Mesenchymal stem cell (in vitro differentiated cells and primary cell): ENCODE results near the gene OVAAL.
A peak's percentile ranks its signal among the peaks of the same experiment; 100 is the strongest.

ENCODE experiments used
- DNase-seq: peaks from one replicate; pipeline ENCODE4 v3.0.0-alpha.2; 2013
- H2AFZ ChIP-seq: one replicate; pipeline ENCODE4 v1.6.1; 2013; ENCODE audit warnings: low read depth, mild to moderate bottlenecking, control low read depth, inconsistent platforms, low read length, moderate library complexity
- H2AK5ac ChIP-seq: 2 replicates; pipeline ENCODE4 v1.6.1; 2013; ENCODE audit warnings: low read length, moderate library complexity, mild to moderate bottlenecking, inconsistent platforms; ENCODE audit not compliant: severe bottlenecking
- H2BK120ac ChIP-seq: one replicate; pipeline ENCODE4 v1.6.1; 2013; ENCODE audit warnings: low read depth, mild to moderate bottlenecking, inconsistent platforms, low read length, moderate library complexity
- H2BK12ac ChIP-seq, 2 experiments: one replicate each; pipeline ENCODE4 v1.6.1; 2013; ENCODE audit warnings: inconsistent platforms in 2 of 2, low read length in 2 of 2, mild to moderate bottlenecking in 2 of 2, moderate library complexity in 2 of 2, control low read depth in 1 of 2
- H2BK15ac ChIP-seq: one replicate; pipeline ENCODE4 v1.6.1; 2013; ENCODE audit warnings: mild to moderate bottlenecking, low read depth, inconsistent platforms; ENCODE audit not compliant: poor library complexity, severe bottlenecking
- H2BK5ac ChIP-seq: 2 replicates; pipeline ENCODE4 v1.6.1; 2013; ENCODE audit warnings: low read depth, mild to moderate bottlenecking, low read length, control low read depth, inconsistent platforms; ENCODE audit not compliant: poor library complexity, severe bottlenecking
- H3K14ac ChIP-seq, 2 experiments: one replicate each; pipeline ENCODE4 v1.6.1; 2013; ENCODE audit warnings: inconsistent platforms in 2 of 2, low read length in 2 of 2, control low read depth in 1 of 2, mild to moderate bottlenecking in 1 of 2, moderate library complexity in 1 of 2
- H3K18ac ChIP-seq, 2 experiments: one replicate each; pipeline ENCODE4 v1.6.1; 2013; ENCODE audit warnings: inconsistent platforms in 2 of 2, low read length in 2 of 2, control low read depth in 1 of 2, low read depth in 1 of 2, mild to moderate bottlenecking in 1 of 2
- H3K23ac ChIP-seq, 2 experiments: one replicate each; pipeline ENCODE4 v1.6.1; 2013; ENCODE audit warnings: inconsistent platforms in 2 of 2, low read length in 2 of 2, mild to moderate bottlenecking in 2 of 2, moderate library complexity in 2 of 2, control low read depth in 1 of 2
- H3K27ac ChIP-seq: 2 replicates; pipeline ENCODE4 v1.5.1; 2013; ENCODE audit warnings: mild to moderate bottlenecking, moderate library complexity, low read length, control low read depth, inconsistent platforms; ENCODE audit not compliant: poor library complexity, severe bottlenecking
- H3K27me3 ChIP-seq, 2 experiments: 2 replicates each; pipeline versions ENCODE4 v1.6.1 to v1.7.0; 2013; ENCODE audit warnings: low read length in 2 of 2, mild to moderate bottlenecking in 2 of 2, moderate library complexity in 2 of 2, control low read depth in 1 of 2, inconsistent platforms in 1 of 2; ENCODE audit not compliant: control insufficient read depth in 1 of 2, insufficient read depth in 1 of 2
- H3K36me3 ChIP-seq, 2 experiments: 2 replicates each; pipeline versions ENCODE4 v1.6.1 to v1.7.0; 2013; ENCODE audit warnings: low read length in 2 of 2, control low read depth in 1 of 2, inconsistent platforms in 1 of 2, low read depth in 1 of 2, mild to moderate bottlenecking in 1 of 2; ENCODE audit not compliant: insufficient read depth in 2 of 2, control insufficient read depth in 1 of 2
- H3K4ac ChIP-seq, 2 experiments: one replicate each; pipeline ENCODE4 v1.6.1; 2013; ENCODE audit warnings: inconsistent platforms in 2 of 2, low read length in 2 of 2, mild to moderate bottlenecking in 2 of 2, moderate library complexity in 2 of 2, control low read depth in 1 of 2, low read depth in 1 of 2
- H3K4me1 ChIP-seq: 2 replicates; pipeline ENCODE4 v1.6.1; 2013; ENCODE audit warnings: low read depth, low read length, control low read depth; ENCODE audit not compliant: control insufficient read depth, insufficient read depth
- H3K4me2 ChIP-seq: 2 replicates; pipeline ENCODE4 v1.6.1; 2013; ENCODE audit warnings: low read length, mild to moderate bottlenecking, inconsistent platforms; ENCODE audit not compliant: poor library complexity, severe bottlenecking
- H3K4me3 ChIP-seq, 2 experiments: 2 replicates each; pipeline versions ENCODE4 v1.5.1 to v1.7.0; 2013; ENCODE audit warnings: low read length in 2 of 2, mild to moderate bottlenecking in 2 of 2, control low read depth in 1 of 2, low read depth in 1 of 2; ENCODE audit not compliant: insufficient read depth in 1 of 2
- H3K79me1 ChIP-seq: replicated peaks from 2 replicates; pipeline ENCODE4 v1.6.1; 2013; ENCODE audit warnings: mild to moderate bottlenecking, control low read depth, low read length, inconsistent platforms; ENCODE audit not compliant: poor library complexity, severe bottlenecking
- H3K9ac ChIP-seq: 2 replicates; pipeline ENCODE4 v1.7.0; 2013; ENCODE audit warnings: mild to moderate bottlenecking, low read length, moderate library complexity
- H3K9me3 ChIP-seq: 2 replicates; pipeline ENCODE4 v1.7.0; 2013; ENCODE audit warnings: mild to moderate bottlenecking, low read length; ENCODE audit not compliant: control insufficient read depth
- H4K8ac ChIP-seq: one replicate; pipeline ENCODE4 v1.6.1; 2013; ENCODE audit warnings: inconsistent platforms, mild to moderate bottlenecking, low read length, moderate library complexity
- H4K91ac ChIP-seq: one replicate; pipeline ENCODE4 v1.6.1; 2013; ENCODE audit warnings: mild to moderate bottlenecking, low read length, inconsistent platforms
- WGBS: methylation state at CpG from one replicate; pipeline ENCODE4 v1.1.7; 2013; ENCODE audit warnings: mixed read lengths; 5-methylcytosine and 5-hydroxymethylcytosine counted together

OVAAL gene

DNA sequence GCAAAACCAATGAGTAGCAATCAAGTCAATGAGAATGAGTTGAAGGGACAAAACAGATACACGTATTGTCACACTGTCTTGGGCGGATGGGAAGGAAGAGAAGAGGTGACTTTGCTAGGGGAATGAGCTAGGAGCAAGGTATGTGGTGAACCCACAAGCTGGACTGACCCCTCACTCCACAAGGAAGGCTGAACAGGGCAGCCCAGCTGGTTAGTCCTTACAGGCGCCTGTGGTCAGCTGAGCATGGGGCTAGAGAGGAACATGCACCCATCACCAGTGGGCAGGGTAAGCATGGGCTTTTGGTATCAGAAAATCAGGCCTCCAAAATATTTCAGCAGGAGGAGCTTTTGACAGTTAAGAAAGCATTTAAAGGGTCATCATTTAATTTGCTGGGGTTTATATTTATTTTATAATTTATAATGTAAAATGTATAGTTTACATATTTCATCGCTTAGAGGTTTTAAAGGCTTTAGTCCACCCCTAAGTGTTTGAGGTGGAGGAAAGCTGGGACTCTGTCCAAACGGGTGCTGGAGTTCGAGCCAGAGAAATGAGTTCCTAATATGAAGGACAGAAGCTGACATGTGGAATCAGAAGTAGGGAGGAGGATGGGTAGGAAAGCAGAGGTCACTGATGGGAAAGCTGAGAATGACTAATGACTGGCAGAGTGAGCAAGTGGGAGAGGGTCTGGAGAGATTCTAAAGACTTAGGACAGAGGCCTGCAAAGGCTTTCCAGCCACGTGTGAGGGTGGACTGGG lies 34.4 kb upstream of the OVAAL start:
- no peak overlapping the region for H2AFZ ChIP-seq
- H2BK120ac ChIP-seq, result no peak overlapping the region
- no peak overlapping the region for H3K9ac ChIP-seq
- H4K8ac ChIP-seq, result peak overlapping the region; percentile 4
- no peak overlapping the region for H2BK5ac ChIP-seq
- no peak overlapping the region for H3K4ac ChIP-seq
- no peak overlapping the region for H3K4me2 ChIP-seq
- no peaks in the 10 kb centered on the region for H3K9me3 ChIP-seq
- no peak overlapping the region for H4K91ac ChIP-seq
- H2AK5ac ChIP-seq, result no peak overlapping the region
- 88% methylated on average over 7 of the region's 7 CpGs for WGBS
- no peaks in the 10 kb centered on the region for H3K36me3 ChIP-seq
- no peak overlapping the region for H3K4me3 ChIP-seq
- no peak overlapping the region for H3K14ac ChIP-seq
- no peaks in the 10 kb centered on the region for H3K27me3 ChIP-seq
- no peak overlapping the region for H3K27ac ChIP-seq
- DNase-seq, result no peak
- no peak overlapping the region for H2BK12ac ChIP-seq
- no peaks in the 10 kb centered on the region for H3K4me1 ChIP-seq
- no peak overlapping the region for H2BK15ac ChIP-seq
- no peak overlapping the region for H3K23ac ChIP-seq
- no peak overlapping the region for H3K18ac ChIP-seq
- no peaks in the 10 kb centered on the region for H3K79me1 ChIP-seq

DNA sequence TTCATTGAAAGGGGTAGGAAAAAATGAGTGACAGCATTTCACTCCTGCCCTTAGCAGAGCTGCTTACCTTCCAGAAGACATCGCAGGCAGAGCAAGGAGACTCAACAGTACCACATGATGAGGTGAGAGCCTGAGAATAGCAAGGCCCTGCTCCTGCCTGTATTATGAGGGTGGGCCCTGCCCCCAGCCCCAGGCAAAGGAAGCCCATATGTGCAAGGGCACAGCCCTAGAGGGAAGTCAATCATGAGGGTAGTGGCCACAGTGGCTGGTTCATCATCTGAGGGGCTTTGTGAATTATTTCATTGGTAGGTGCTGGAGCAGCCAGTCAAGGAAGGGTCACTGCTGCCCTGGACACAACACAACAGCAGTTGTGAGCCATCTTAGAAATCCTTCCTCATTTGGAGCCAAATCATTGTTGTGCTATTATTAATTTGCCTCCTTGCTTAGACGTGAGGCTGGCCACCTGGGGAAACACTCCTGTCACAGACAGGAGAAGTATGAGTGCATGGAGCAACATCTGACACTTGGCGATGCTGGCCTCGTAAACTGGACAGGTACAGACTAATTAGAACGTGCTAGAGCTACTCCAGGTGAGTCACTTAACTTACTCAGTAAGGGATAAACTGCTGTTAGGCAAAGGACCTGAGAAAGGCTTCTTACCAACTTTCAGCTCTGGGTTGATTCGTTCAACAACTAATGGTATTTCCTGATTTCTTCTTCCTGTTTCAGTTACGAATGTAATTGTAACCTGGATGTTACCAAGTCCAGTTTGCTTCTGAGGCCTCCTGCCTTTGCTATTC lies 33.6 kb upstream of the OVAAL start:
- peak overlapping the region; percentile 4 for H4K8ac ChIP-seq
- no peak overlapping the region for H3K4me3 ChIP-seq
- H3K9me3 ChIP-seq, result no peaks in the 10 kb centered on the region
- H2BK120ac ChIP-seq, result no peak overlapping the region
- H2BK15ac ChIP-seq, result peak overlapping the region; percentile 29
- H3K79me1 ChIP-seq, result no peaks in the 10 kb centered on the region
- H3K18ac ChIP-seq, result peak overlapping the region in 1 of 2 experiments; percentile 29
- H3K23ac ChIP-seq, result no peak overlapping the region
- H3K36me3 ChIP-seq, result no peaks in the 10 kb centered on the region
- 84% methylated on average over 7 of the region's 7 CpGs for WGBS
- no peak overlapping the region for H2BK12ac ChIP-seq
- no peaks in the 10 kb centered on the region for H3K4me1 ChIP-seq
- no peak overlapping the region for H2AK5ac ChIP-seq
- no peaks in the 10 kb centered on the region for H3K27me3 ChIP-seq
- no peak overlapping the region for H3K4me2 ChIP-seq
- H3K4ac ChIP-seq, result peak overlapping the region; percentile 24 to 38
- no peak for DNase-seq
- H3K9ac ChIP-seq, result no peak overlapping the region
- no peak overlapping the region for H2AFZ ChIP-seq
- no peak overlapping the region for H3K14ac ChIP-seq
- H4K91ac ChIP-seq, result no peak overlapping the region
- no peak overlapping the region for H3K27ac ChIP-seq
- H2BK5ac ChIP-seq, result no peak overlapping the region

DNA sequence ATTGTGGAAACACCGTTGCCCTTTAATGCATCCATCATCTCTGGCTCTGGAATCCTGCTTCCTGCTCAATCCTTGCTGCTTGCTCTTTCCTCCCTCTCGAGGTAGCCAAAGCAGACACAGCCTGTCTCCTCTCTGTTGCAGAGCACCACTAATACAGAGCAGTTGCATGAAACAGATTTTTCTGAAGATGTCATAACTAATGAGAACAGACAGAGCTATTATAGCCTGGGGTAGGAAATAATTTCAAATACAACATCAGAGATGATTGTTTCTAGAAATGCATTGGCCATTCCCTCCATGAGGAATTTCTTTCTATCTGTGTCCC lies 33.1 kb upstream of the OVAAL start:
- no peaks in the 10 kb centered on the region for H3K27me3 ChIP-seq
- no peaks in the 10 kb centered on the region for H3K9me3 ChIP-seq
- WGBS, result 85% methylated on average over 2 of the region's 2 CpGs
- H2BK15ac ChIP-seq, result no peak overlapping the region
- DNase-seq, result no peak
- no peak overlapping the region for H3K4ac ChIP-seq
- H3K14ac ChIP-seq, result no peak overlapping the region
- H4K8ac ChIP-seq, result no peak overlapping the region
- H3K18ac ChIP-seq, result no peak overlapping the region
- H2BK12ac ChIP-seq, result no peak overlapping the region
- no peak overlapping the region for H3K4me3 ChIP-seq
- H3K9ac ChIP-seq, result no peak overlapping the region
- H2AK5ac ChIP-seq, result no peak overlapping the region
- H3K4me2 ChIP-seq, result no peak overlapping the region
- H3K4me1 ChIP-seq, result no peaks in the 10 kb centered on the region
- H3K36me3 ChIP-seq, result no peaks in the 10 kb centered on the region
- no peak overlapping the region for H2AFZ ChIP-seq
- no peak overlapping the region for H2BK5ac ChIP-seq
- H3K79me1 ChIP-seq, result no peaks in the 10 kb centered on the region
- no peak overlapping the region for H3K23ac ChIP-seq
- H2BK120ac ChIP-seq, result no peak overlapping the region
- H3K27ac ChIP-seq, result no peak overlapping the region
- no peak overlapping the region for H4K91ac ChIP-seq

DNA sequence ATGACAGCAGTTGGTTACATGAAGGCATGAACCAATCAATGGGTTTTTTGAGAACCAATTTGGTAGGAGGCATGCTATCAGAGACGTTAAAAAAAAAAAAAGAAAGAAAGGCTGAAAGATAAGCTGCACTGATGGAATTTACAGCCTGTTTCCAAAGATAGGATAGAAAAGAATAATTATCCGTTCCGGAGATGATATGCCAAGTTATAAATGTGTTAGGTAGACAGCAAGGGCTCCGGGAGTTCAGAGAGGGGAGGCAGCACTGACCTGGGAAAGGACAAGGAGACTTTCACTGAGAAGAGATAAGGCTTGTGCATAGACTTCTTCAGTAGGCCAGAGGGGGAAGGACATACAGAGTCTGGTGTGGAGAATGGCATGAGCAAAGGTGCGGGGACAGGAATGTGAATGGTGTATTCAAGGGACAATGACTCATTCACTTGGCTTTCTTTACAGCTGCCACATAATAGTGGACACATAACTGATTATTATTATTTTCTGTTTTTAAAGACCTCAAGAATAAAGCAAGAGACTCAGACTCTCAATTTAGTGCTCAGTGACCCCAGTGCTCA lies 31.6 kb upstream of the OVAAL start:
- Histone ChIP-seq H3K79me1 (no peaks in the 10 kb centered on the region), H2AFZ (no peak overlapping the region), H3K9me3 (no peaks in the 10 kb centered on the region), H3K36me3 (no peaks in the 10 kb centered on the region), H3K27ac (no peak overlapping the region), H2BK12ac (no peak overlapping the region), H3K23ac (no peak overlapping the region), H2BK120ac (no peak overlapping the region), H3K4me2 (no peak overlapping the region), H3K14ac (no peak overlapping the region), H3K18ac (no peak overlapping the region), H2AK5ac (no peak overlapping the region), H2BK15ac (no peak overlapping the region), H3K9ac (no peak overlapping the region), H4K8ac (no peak overlapping the region), H3K4me1 (no peaks in the 10 kb centered on the region), H3K4ac (no peak overlapping the region), H3K27me3 (no peaks in the 10 kb centered on the region), H4K91ac (no peak overlapping the region), H2BK5ac (no peak overlapping the region), H3K4me3 (no peak overlapping the region)
- 90% methylated on average over 4 of the region's 5 CpGs for WGBS
- no peak for DNase-seq
